Activated CD8-positive, alpha-beta memory T cell treated with anti-CD3 and anti-CD28 coated beads for 4 hours (primary cell): ENCODE data around the gene RPP25.

Experiments used
- DNase-seq, 2 donors: peaks; one replicate each; pipeline ENCODE4 v3.0.0-alpha.2; 2020; ENCODE audit warnings: low read depth in 2 of 2

Gene RPP25, protein sequence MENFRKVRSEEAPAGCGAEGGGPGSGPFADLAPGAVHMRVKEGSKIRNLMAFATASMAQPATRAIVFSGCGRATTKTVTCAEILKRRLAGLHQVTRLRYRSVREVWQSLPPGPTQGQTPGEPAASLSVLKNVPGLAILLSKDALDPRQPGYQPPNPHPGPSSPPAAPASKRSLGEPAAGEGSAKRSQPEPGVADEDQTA

DNA sequence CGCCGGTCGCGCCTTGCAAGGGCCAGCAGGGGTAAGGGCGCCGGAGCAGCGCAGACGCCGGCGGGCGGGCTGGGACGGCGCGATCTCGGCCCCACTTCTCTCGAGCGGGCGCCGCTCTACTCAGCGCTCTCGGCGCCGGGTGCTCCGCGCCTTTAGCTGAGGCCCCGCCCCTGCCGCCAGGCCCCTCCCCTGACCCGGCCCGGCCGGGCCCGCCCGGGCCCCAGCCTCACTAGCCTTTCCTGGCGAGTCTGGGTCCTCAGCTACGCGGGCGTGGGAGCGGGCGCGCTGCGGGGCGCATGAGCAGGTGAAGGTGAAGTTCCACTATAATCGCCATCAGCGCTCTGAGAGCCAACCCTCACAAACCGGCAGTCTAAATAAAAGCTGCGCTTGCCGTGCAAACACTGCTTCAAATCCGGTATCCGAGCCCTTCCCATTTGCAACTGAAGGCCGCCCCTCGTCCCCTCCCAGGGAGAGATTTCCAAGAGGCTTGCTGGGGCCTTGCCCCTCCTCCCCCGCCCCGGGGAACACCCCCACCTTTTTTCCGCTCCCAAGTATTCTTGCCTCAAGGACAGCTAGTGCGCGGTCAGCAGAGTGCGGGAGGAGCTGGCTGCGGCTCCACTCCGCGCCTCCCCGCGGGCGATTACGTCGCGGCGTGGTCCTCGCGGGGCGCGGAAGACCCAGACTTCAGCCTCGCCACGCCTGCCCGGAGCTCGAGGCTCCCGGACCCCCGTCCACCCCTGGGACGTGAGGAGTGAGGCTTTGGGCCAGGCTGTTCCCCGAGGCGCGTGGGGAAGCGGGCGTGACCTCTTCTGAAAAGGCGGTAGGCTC lies at the start of gene RPP25:
Gene RPP25 (minus strand): TSS at position 125 of the 828 bp plus-strand sequence. CDS start 189 bp downstream, outside the sequence.
- DNase-seq, result peak; percentile 47 to 48

DNA sequence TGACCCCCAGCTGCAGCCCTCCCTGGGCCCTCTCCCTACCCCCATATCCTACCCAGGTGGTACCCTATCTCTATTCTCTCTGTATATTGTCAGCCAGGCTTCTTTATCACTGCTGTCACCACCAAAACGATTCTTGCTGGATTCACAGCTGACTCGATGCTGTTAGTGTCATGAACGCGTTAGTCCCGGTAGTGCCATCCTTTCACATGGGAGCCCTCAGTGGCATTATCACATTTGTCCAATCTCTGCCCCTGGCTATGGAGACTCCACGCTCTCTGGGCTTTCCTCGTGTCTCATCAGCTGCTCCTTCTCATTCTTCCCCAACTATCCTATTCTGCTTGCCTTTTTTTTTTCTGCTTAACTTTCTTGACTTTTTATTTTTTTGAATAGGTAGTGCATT lies 45.8 kb upstream of the RPP25 start:
- no peak for DNase-seq

DNA sequence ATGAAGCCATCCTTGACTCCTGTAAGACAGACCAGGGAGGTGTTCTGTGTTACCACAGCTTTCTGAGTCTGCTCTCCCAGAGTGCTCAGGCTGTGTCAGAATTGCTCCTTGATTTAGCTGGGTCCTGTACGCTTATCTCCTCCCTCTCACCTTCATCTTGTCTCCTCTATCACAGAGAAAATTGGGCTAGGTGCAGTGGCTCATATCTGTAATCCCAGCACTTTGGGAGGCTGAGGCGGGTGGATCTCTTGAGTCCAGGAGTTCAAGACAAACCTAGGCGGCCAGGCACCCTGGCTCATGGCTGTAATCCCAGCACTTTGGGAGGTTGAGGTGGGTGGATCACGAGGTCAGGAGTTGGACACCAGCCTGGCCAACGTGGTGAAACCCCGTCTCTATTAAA lies 44.7 kb upstream of the RPP25 start:
- no peak for DNase-seq

DNA sequence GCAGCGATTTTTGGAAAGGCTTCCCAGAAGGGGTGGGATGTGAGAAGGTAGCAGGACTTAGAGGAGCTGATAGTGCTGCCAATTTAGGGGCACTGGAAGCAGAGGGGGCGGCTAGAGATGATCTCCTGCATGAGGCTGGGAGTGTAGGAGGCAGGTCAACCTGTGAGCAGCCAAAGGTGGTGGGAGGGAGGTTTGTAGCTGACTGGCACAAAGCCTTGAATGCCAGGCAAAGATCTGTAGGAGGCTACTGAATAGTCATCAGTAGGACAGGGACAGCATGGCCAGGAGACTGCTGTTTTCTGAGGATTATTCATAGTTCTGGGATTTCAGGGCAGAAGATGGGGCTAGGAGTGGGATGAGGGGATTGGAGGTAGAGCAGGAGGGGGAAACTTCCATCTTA lies 41.0 kb upstream of the RPP25 start:
- no peak for DNase-seq

DNA sequence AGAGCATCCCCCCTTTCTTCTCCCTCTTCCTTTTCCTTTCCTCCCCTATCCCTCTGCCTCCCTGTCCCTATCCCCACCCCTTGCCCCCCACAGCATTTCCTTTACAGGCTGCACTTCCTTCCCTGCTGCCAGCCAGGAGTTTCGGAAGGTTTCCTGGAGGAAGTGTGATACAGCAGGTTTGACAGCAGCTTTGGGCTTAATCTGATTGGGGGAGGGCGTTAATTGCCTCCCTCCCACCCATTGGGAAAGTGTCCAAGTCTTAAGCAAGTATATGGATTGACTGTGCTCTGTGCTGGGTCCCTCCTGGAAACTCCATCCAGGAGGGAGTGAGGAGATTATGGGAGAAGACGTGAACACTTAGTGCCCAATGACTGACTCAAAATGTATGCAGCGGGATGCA lies 40.6 kb upstream of the RPP25 start:
- DNase-seq, result no peak

DNA sequence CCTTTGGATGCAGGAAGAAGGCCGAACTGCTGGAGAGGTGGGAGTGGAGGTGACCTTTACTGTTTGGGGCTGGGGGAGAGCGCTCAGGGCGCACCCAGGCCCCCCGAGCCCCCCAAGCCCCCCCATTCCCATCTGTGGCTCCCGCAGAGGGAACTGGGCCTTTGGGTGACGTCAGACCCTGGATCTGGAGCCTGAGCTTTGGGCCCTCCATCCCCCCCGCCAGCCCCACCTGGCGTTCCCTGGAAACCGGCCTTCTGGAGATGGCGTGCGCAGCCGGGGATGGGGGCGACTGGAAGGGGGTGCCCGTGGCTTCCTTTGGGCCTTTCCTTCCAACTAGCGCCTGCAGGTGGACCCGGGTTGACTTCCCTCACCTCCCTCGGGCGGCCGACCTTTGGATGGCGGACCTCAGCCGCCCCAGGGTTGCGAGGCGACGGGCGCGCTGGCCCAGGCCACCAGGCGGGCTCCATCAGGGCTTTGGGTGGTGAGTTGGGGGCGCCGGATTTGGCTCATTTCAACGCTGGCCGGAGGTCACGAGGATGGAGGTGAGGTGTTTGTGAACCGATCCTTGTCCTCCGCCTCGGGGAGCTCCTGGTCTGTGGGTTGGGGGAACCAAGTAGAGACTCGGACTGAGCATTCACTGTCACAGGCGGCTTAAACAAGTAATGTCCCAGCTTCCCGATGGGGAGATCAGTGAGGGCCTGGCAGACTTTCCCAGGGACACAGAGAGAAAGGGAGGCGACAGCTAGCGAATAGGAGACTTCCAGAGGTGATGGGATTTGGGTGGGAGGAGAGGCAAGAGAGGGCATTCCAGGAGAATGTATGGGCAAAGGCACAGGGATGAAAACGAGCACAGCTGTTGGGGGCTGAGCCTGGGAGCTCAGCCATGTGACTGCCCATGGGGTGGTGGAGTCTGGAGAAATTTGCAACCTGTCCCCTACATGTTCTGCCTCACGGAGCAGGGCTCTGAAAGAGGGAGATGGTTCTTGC lies 39.5 kb upstream of the RPP25 start:
- DNase-seq, result no peak

DNA sequence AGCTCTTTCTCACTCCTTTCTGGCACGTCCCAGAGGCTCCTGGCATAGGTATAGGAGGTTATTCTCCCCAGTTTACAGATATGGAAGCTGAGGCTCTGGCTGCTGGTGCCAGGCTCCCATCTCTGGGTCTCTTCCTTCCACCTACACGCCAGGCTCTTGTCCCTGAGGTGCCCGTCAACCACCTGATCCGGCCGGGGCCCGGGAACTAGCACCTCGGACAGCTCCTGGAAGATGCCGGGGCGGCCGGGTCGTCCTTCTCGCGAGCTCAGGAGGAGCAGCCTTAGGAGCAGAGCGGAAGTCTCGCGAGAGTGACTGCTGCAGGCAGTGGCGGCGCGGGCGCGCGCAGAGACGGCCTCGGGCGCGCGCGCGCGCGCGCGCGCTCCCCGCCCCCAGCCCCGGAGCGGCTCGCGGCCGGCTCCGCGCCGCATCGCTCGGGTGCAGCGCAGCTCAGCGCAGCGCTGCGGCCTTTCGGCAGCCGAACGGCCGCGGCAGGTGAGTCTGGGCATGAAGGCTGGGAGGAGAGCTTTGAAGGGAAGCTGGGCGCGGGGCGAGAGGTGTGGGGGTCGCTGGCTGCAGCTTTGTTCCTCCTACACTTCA lies 38.7 kb upstream of the RPP25 start, which contains the start of gene SCAMP5:
Gene SCAMP5 (plus strand): TSS at position 382 of the 597 bp plus-strand sequence. CDS start 16,277 bp downstream, outside the sequence.
- DNase-seq, result peak; percentile 61 to 76

DNA sequence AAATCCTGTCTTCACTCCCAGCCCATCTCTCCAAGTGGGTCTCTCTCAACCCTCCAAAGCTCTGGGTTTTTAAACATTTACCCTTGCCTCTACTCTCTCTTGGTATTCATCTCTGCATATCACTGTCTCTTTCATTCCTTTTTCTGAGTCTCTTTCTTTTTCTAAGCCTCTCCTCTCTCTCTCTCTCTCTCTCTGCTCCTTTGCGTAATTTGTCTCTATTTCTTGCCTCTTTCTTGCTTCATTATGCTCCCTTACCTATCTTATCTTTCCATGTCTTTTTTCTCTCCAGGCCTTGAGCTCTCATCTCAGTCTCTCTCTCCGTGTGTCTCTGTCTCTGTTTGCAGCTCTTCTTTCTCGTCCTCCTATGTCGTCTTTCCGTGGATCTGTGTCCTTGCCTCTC lies 38.1 kb upstream of the RPP25 start:
- DNase-seq, result no peak

DNA sequence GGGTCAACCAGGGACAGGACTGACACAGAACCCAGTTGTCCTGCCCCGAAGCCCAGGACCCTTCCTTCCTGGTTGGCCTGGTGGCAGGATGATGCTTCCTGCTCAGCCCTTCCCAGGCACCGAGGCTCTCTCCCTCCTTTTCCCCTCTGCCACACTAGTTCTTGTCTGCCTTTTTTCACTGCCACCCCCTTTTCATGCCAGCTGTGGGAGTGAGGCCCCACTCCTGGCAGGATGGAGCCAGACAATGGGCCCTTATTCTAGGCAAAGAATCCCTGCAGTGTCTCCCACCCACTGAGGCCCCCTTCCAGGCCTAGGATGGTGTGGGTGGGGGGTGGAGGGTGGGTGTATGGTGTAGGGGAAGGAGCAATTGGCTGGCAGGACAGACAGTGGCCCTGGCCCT lies 37.7 kb upstream of the RPP25 start:
- no peak for DNase-seq

DNA sequence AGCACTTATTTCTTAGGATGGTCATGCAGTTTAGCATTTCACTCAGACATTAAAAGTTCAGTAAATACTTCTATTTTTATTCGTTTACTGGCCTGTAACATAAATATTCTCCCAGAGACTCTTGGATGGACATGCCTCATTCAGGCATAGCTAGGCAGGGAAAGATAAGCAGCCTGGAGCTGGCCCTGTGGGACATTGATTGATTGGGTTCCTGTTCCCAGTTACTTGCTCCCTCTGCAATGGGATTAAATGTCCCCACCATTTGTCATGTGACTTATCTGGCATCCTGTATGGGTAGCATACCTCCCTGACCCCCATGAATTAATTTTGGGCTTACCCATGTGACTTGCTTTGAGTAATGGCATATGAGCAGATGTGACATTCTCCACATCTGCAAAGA lies 36.0 kb upstream of the RPP25 start:
- DNase-seq, result no peak

DNA sequence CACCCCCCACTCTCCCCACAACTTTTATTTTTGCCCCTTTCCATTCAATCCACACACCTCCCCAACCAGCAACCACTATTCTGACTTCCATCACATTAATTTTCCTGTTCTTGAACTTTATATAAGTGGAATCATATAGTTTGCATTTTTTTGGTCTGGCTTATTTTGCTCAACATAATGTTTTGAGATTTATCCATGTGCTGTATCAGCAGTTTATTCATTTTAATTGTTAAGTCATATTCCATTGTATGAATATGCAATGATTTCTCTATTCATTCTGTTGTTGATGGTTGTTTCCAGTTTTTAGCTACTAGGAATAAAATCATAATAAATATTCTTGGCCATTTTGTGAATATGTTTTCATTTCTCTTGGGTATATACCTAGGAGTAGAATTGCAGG lies 33.0 kb upstream of the RPP25 start:
- DNase-seq, result no peak

DNA sequence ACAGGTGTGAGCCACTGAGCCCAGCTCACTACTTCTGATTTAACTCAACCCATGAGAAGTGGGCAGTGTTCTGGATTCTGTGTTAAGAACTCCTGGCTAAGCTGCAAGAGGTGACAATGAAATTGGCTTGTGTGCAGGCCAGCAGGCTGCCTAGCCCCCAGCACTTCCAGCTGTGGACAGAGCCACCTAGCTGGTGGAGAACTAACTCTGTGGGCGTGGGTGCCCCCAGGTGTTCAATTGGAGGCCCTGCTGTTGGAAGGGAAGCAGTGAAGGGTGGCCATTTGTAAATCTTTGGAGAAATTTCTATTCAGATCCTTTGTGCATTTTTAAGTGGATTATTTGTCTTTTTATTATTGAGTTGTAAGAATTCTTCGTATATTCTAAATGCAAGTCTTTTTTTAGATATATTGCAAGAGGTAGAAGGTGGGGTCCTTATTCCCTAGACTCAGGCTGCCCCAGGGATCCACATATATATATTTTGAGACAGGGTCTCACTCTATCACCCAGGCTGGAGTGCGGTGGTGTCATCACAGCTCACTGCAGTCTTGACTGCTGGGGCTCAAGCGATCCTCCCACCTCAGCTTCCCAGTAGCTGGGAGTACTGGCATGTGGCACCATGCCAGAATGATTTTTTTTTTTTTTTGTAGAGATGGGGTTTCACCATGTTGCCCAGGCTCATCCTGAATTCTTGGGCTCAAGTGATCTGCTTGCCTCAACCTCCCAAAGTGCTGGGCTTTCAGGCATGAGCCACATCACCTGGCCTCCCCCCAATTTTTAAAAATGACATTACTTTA lies 31.6 kb upstream of the RPP25 start:
- no peak for DNase-seq

DNA sequence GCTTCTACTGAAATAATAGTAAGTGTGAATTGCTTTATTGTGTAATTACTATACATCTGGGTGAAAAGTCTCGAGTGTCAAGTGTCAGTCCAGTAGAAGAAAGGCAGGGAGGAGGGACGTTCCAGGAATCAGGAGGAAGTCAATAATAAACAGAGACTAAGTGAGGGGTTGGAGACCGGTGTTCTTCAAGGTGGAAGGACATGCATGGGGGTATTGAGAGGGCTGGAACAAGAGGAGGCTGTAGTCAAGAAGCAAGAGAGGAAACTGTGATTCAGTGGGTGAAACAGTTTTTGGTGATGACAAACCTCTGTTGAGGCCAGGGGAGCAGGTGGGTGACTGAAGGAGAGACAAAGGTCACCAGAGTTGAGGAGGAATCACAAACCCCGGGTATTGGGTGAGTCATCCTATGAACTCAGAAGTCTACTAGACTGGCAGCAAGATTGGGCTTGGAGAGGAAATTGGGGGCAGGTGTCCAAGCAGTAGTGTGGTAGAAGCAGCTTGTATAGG lies 27.2 kb upstream of the RPP25 start:
- DNase-seq, result no peak

DNA sequence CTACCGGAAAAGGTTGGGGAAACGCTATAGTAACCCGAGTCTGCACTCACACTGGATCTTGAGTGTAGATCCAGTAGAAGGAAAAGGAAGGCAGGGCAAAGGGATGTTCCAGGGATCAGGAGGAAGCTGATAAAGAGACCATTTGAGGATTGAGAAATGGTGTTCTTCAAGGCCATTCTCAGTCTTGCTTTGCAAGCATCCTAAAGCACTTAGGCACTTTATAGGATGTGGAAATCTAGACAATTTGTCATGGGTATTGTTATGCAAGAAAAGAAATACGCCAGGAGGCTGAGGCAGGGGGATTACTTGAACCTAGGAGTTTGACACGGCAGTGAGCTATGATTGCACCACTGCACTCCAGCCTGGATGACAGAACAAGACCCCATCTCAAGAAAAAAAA lies 25.6 kb upstream of the RPP25 start:
- DNase-seq, result no peak

DNA sequence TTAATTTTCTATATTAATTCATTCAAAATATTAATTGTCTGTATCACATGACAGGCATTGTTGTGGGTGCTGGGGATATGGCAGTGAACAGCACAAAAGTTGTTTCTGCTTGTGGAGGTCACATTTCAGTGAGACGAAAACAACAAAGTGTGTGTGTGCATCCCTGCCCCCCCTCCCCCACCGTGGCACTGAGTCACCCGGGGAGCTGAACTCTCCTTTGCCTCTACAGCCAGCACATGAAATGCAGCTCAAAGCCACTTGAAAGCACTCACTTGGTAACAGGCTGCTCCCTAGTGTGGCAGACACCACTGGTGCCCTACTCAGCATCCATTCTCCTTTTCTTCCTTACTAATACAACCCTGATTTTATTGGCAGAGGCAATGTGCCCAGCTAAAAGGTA lies 21.9 kb upstream of the RPP25 start:
- peak in 1 of 2 donors; percentile 21 for DNase-seq

DNA sequence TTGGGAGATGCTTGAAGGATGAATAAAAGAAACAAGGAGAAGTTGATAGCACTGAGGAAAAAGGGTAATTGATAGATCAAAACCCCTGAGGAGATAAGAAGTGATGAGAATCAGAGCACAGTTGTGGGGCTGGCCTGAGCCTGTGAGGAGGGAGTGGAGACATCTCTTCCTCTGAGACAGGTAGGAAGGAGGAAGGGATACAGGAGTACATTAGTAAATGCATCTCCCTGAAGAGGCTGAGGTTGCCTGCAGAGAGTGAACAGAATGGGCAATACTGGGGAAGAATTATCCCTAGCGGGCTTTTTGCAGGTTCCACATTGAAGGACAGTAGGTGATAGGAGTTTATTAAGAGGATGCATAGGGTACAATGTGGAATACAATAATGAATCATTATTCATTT lies 21.5 kb upstream of the RPP25 start:
- DNase-seq, result no peak

DNA sequence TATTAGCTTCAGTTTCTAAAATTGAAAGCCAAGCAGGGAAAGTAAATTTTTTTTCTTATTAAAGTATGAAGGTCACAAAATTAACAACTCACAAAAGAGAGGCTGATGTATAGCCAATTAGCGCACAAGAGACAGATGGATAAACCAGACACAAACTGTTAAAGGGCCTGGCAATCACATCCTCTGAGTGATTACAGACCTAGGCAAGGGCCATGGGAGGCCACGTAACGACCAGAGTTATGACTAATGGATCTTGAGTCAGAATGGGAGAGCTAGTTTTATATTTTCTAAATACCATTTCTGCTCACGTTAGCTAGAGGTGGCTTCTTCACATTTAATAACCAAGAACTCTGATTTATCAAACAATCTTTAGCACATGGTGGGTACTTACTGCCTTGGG lies 21.0 kb upstream of the RPP25 start:
- no peak for DNase-seq

DNA sequence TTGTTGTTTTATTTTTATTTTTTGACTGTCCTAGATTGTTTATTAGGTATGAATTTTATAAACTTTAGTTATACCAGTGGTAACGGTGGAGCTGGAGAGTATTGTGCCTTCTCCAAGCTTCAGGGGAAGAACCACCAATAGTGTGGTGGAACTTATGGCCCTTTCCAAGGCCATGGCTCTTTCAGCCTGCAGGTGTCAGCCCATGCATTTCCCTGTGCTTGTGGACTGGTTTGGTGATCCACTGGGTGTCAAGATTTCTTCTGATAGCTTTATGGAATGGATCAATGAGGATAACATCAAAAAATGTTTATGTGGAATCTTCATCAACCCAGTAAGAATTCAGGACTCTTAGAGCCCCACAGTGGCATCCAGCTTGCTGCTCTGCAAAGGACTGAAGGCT lies 19.6 kb upstream of the RPP25 start:
- no peak for DNase-seq

DNA sequence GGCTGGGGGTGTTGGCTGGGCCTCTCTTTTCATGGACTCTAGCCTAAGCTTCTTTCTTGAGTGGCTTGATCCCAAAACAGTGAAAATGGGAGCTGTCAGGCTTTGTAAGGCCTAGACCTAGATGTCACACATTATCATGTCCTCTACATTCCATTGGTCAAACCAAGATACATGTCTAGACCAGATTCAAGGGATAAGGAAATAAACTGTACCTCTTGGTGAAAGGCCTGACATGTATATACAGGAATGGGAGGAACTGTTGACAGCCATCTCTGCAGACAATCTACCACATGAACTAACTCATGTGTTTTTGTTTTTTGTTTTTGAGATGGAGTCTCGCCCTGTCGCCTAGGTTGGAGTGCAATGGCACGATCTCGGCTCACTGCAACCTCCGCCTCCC lies 11.1 kb upstream of the RPP25 start:
- no peak for DNase-seq

DNA sequence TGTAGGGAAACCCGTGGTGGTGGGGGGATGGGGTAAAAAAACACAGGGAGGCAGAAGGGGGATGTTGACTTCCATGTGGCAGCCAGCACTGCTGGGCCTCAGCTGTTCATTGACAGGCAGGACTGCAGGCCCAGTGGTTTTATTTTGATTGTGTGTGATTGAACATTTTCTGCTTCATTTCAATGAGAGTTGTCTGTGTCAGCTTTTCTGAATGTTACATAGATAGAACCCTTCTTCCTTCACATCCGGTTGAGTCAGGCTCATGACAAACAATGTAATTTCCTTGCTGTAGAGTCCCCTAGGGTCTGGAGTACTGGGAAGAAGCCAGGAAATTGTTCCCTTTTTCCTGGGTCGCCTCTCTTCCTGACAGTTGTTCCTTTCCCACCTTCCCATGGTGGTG lies 8.2 kb upstream of the RPP25 start:
- DNase-seq, result no peak

DNA sequence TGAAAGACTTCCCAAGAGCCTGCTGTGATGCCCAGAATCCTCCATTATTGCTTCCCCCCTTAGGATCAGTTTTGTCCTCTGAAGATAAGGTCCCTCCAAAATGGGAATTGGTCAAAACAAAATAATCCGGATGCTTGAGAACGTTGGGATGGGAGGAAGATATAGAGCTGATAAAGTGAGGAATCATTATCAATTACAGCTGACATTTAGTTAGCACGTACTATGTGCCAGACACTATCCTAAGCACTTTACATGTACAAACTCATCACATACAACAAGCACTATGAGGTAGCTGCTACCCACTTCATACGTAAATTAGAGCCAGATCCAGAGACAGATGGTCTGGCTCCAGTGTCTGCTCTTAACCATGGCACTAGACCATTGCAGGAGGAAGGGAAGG lies 6.6 kb upstream of the RPP25 start:
- no peak for DNase-seq
